Endothelial cell of umbilical vein (primary cell): ENCODE measurements around the gene PGBD5. TPM values are rescaled to one million over a fixed set of nuclear protein-coding genes. Genes with fewer than 3 reads are reported as not detected.

Experiments used
- BruUV-seq: library from RNA; stranded (reverse); fragments of 400-500 nt; replicated peaks from 2 replicates; lab custom pipeline; 2021; lab: Mats Ljungman, UMichigan
- CTCF ChIA-PET: fragments of 300-600, 350-600 bp; sonication (Branson Sonifier 250); formaldehyde crosslinking; loops from one replicate; lab custom pipeline; 2021; ENCODE audit warnings: antibody characterized with exemption, inconsistent platforms; lab: Charles Lee
- POLR2A ChIA-PET: fragments of 300-600, 350-600 bp; sonication (Branson Sonifier 250); formaldehyde crosslinking; loops from one replicate; lab custom pipeline; 2021; ENCODE audit warnings: antibody characterized with exemption, inconsistent platforms; lab: Charles Lee
- DNase-seq: peaks from one replicate; pipeline ENCODE4 v3.0.0-alpha.2; 2011; ENCODE audit warnings: low read depth, low spot score
- FAIRE-seq: peaks from 2 replicates; lab custom pipeline; 2011; peaks lifted over from hg19 to GRCh38; lab: Jason Lieb, UNC
- H2AFZ ChIP-seq: 2 replicates; pipeline ENCODE4 v1.6.0; 2012; ENCODE audit warnings: low read depth, low read length, control low read depth, inconsistent platforms
- H3K27ac ChIP-seq: 2 replicates; pipeline ENCODE4 v1.5.1; 2011; ENCODE audit warnings: low read depth, mild to moderate bottlenecking, control low read depth, low read length, moderate library complexity; ENCODE audit not compliant: insufficient read depth
- H3K27me3 ChIP-seq, 2 experiments: 2 replicates each; pipeline versions ENCODE4 v1.6.0 to v1.6.1; 2011; ENCODE audit warnings: low read length in 2 of 2, mixed read lengths in 1 of 2; ENCODE audit not compliant: control insufficient read depth in 2 of 2, insufficient read depth in 2 of 2
- H3K36me3 ChIP-seq, 2 experiments: 2 replicates in 1 of 2; 3 replicates in 1 of 2; pipeline ENCODE4 v1.5.1; 2011; ENCODE audit warnings: low read length in 2 of 2, mild to moderate bottlenecking in 1 of 2, moderate library complexity in 1 of 2; ENCODE audit not compliant: control insufficient read depth in 2 of 2, insufficient read depth in 2 of 2; ENCODE audit errors: extremely low read depth in 1 of 2
- H3K4me1 ChIP-seq: 3 replicates; pipeline ENCODE4 v1.5.1; 2011; ENCODE audit warnings: mild to moderate bottlenecking, low read length; ENCODE audit not compliant: control insufficient read depth, insufficient read depth; ENCODE audit errors: extremely low read depth
- H3K4me2 ChIP-seq: 2 replicates; pipeline ENCODE4 v1.6.1; 2011; ENCODE audit warnings: low read length, control low read depth, mixed read lengths; ENCODE audit not compliant: insufficient read depth
- H3K4me3 ChIP-seq, 3 experiments: fragments of 200-600 bp in 1 of 3; sonication (generic), shearing (Covaris generic) in 1 of 3; replicated peaks in 1 of 3; 2 replicates each; pipeline ENCODE4 v1.5.1; 2011 to 2016; ENCODE audit warnings: control low read depth in 3 of 3, low read length in 3 of 3, mild to moderate bottlenecking in 2 of 3, inconsistent platforms in 1 of 3, low read depth in 1 of 3, moderate library complexity in 1 of 3; ENCODE audit not compliant: insufficient read depth in 1 of 3
- H3K79me2 ChIP-seq: 2 replicates; pipeline ENCODE4 v1.6.0; 2012; ENCODE audit warnings: low read length, inconsistent platforms; ENCODE audit not compliant: control insufficient read depth, insufficient read depth
- H3K9ac ChIP-seq: replicated peaks from 2 replicates; pipeline ENCODE3; 2011; ENCODE audit warnings: low read length, control low read depth; ENCODE audit not compliant: insufficient read depth; ENCODE audit errors: extremely low read depth
- H3K9me1 ChIP-seq: replicated peaks from 3 replicates; pipeline ENCODE4 v1.6.0; 2011; ENCODE audit warnings: mild to moderate bottlenecking, low read length; ENCODE audit not compliant: control insufficient read depth, insufficient read depth; ENCODE audit errors: extremely low read depth
- H3K9me3 ChIP-seq: replicated peaks from 2 replicates; pipeline ENCODE4 v1.5.1; 2012; ENCODE audit warnings: low read length, inconsistent platforms; ENCODE audit not compliant: control insufficient read depth, insufficient read depth
- H4K20me1 ChIP-seq: replicated peaks from 2 replicates; pipeline ENCODE3; 2011; ENCODE audit warnings: mild to moderate bottlenecking, low read length; ENCODE audit not compliant: control insufficient read depth, insufficient read depth; ENCODE audit errors: extremely low read depth
- EZH2 ChIP-seq: IDR thresholded peaks from 2 replicates; pipeline ENCODE4 v1.6.1; 2012; ENCODE audit warnings: borderline replicate concordance, low read depth, mild to moderate bottlenecking, moderate library complexity, low read length, inconsistent platforms; ENCODE audit not compliant: severe bottlenecking
- FOS ChIP-seq: IDR thresholded peaks from 2 replicates; pipeline ENCODE4 v1.6.1; 2011; ENCODE audit warnings: mild to moderate bottlenecking, low read length, moderate library complexity, borderline replicate concordance; ENCODE audit not compliant: insufficient read depth
- GATA2 ChIP-seq: IDR thresholded peaks from 2 replicates; pipeline ENCODE4 v1.7.0; 2011; ENCODE audit warnings: low read depth, mild to moderate bottlenecking, moderate library complexity, mixed read lengths, low read length; ENCODE audit not compliant: insufficient read length, insufficient read depth
- MYC ChIP-seq: IDR thresholded peaks from one replicate; pipeline ENCODE4 v1.6.1; 2011; ENCODE audit warnings: mild to moderate bottlenecking, low read depth, low read length
- POLR2A ChIP-seq: IDR thresholded peaks from 2 replicates; pipeline ENCODE4 v1.6.1; 2012; ENCODE audit warnings: low read depth, mild to moderate bottlenecking, control low read depth, low read length
- dilution Hi-C: fragments of 300-500 bp; cut with MboI; formaldehyde crosslinking; loops from one replicate; pipeline ENCODE4 v1.15.0; 2019; ENCODE audit warnings: low sequenced_read_pairs; ENCODE audit not compliant: extremely low pct_ligation_motif_present
- intact Hi-C: fragments of 100-400 bp; cut with micrococcal nuclease; formaldehyde crosslinking; loops from one replicate; pipeline ENCODE4 v1.10.0; 2022
- polyA plus RNA-seq, 4 experiments: library from polyadenylated mRNA; depleted of rRNA in 3 of 4; stranded (reverse) in 3 of 4; unstranded in 1 of 4; fragments of >200 nt; gene quantifications; 2 replicates each; pipeline versions ENCODE4 v1.2.1 to v1.2.3, GENCODE V29; 2011 to 2012; ENCODE audit warnings: missing spikeins in 1 of 4
- total RNA-seq: library from RNA; stranded (reverse); gene quantifications from 2 replicates; pipeline ENCODE4 v1.2.3, GENCODE V29; 2021
- TF ChIP-seq, protein P1 (sequence below): IDR thresholded peaks from 2 replicates; pipeline ENCODE4 v1.6.1; 2011; ENCODE audit not compliant: insufficient read depth, insufficient read length
- TF ChIP-seq, protein P2 (sequence below), 2 donors: IDR thresholded peaks; 1 replicate in 1 of 2; 2 replicates in 1 of 2; pipeline ENCODE4 v1.5.1; 2011; ENCODE audit warnings: low read length in 2 of 2, mild to moderate bottlenecking in 2 of 2, moderate library complexity in 2 of 2, control low read depth in 1 of 2, inconsistent platforms in 1 of 2, low read depth in 1 of 2; ENCODE audit not compliant: insufficient read depth in 1 of 2; ENCODE audit errors: extremely low read depth in 1 of 2

PGBD5 gene
- total and polyA plus RNA-seq, 2 donors (not counting 3 experiments of a cell fraction or from before 2014, with no cell fraction given), result 0.03 TPM; not detected in 1

DNA sequence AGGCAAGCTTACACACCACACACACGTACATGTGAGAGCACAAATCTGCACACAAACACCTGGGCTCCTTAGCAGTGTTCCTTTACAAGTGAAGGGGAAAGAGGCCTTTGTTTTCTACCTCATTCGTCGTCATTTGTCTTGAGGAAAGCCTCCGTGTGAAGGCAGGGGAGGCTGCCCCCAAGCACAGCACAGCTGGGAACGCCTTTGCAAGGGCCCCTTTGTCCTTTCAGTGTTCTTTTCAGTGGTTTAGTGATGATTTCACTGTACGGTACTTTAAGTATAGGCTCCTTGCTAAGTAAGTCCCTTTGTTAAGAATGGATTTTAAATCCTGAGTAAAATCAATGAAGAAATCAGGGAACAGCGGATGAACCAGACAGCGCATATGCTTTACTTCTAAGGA lies 94.1 kb downstream of the PGBD5 start:
- no peak overlapping the region for H2AFZ ChIP-seq
- H4K20me1 ChIP-seq, result no peaks in the 10 kb centered on the region
- H3K4me3 ChIP-seq, result no peak overlapping the region
- no peak for TF ChIP-seq EZH2
- TF ChIP-seq, protein P1, sequence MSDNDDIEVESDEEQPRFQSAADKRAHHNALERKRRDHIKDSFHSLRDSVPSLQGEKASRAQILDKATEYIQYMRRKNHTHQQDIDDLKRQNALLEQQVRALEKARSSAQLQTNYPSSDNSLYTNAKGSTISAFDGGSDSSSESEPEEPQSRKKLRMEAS, result no peak
- TF ChIP-seq POLR2A, result no peak
- TF ChIP-seq MYC, result no peak
- no peak for TF ChIP-seq GATA2
- TF ChIP-seq FOS, result no peak
- no peak overlapping the region for H3K27ac ChIP-seq
- H3K4me2 ChIP-seq, result no peak overlapping the region
- no peaks in the 10 kb centered on the region for H3K9me3 ChIP-seq
- DNase-seq (no peak), FAIRE-seq (no peak)
- dilution Hi-C loops, result no loop called here
- no peak overlapping the region for H3K9ac ChIP-seq
- H3K36me3 ChIP-seq, result no peaks in the 10 kb centered on the region
- no TSS peak for BruUV-seq
- no peaks in the 10 kb centered on the region for H3K79me2 ChIP-seq
- intact Hi-C loops, result no loop called here
- no peaks in the 10 kb centered on the region for H3K4me1 ChIP-seq
- no peaks in the 10 kb centered on the region for H3K27me3 ChIP-seq
- H3K9me1 ChIP-seq, result no peaks in the 10 kb centered on the region
- ChIA-PET CTCF (no interaction called here), POLR2A (no interaction called here)

DNA sequence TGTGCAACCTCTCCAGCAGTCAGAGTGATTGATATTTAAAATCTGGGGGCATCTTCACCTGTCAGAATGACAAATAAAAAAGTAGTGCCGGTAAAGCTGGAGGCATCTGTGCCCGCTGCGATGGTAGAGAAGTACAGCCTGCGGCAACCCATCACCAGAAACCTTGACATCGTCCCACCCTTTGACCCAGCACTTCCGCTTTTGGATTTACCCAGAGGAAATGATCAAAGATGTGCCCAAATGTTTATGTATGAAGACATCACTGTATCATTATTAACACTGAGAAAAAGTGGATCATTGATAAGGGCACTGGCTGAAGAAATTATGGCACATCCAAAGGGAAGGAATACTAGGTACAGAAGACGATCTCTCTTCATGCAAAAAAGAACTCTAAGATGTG lies 96.0 kb downstream of the PGBD5 start:
- Histone ChIP-seq H2AFZ (no peak overlapping the region), H3K4me2 (no peak overlapping the region), H3K4me3 (no peak overlapping the region), H3K79me2 (no peaks in the 10 kb centered on the region), H3K9ac (no peak overlapping the region), H3K27me3 (no peaks in the 10 kb centered on the region), H3K27ac (no peak overlapping the region), H3K9me3 (no peaks in the 10 kb centered on the region), H3K4me1 (no peaks in the 10 kb centered on the region), H4K20me1 (no peaks in the 10 kb centered on the region), H3K9me1 (no peaks in the 10 kb centered on the region), H3K36me3 (no peaks in the 10 kb centered on the region)
- DNase-seq (no peak), FAIRE-seq (no peak)
- TF ChIP-seq, protein P2, sequence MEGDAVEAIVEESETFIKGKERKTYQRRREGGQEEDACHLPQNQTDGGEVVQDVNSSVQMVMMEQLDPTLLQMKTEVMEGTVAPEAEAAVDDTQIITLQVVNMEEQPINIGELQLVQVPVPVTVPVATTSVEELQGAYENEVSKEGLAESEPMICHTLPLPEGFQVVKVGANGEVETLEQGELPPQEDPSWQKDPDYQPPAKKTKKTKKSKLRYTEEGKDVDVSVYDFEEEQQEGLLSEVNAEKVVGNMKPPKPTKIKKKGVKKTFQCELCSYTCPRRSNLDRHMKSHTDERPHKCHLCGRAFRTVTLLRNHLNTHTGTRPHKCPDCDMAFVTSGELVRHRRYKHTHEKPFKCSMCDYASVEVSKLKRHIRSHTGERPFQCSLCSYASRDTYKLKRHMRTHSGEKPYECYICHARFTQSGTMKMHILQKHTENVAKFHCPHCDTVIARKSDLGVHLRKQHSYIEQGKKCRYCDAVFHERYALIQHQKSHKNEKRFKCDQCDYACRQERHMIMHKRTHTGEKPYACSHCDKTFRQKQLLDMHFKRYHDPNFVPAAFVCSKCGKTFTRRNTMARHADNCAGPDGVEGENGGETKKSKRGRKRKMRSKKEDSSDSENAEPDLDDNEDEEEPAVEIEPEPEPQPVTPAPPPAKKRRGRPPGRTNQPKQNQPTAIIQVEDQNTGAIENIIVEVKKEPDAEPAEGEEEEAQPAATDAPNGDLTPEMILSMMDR (IDR thresholded peaks at IDR 0.05; ENCODE audit: extremely low read depth in 1 of 2, insufficient read depth in 1 of 2, low read depth in 1 of 2, low read length in 2 of 2), result no peak
- dilution Hi-C loops, result no loop called here
- ChIA-PET CTCF (no interaction called here), POLR2A (no interaction called here)
- no TSS peak for BruUV-seq
- intact Hi-C loops, result no loop called here
